DOHH2 (cell line): ENCODE measurements around the gene ATP1A3.

Source experiments
- H3F3A ChIP-seq: fragments of 200-600 bp; sonication (generic), shearing (Covaris generic); 2 replicates; pipeline ENCODE4 v1.6.0; 2016; ENCODE audit warnings: antibody characterized with exemption, mild to moderate bottlenecking; ENCODE audit not compliant: control insufficient read depth, insufficient read depth
- H3K27ac ChIP-seq: fragments of 200-600 bp; sonication (generic); 2 replicates; pipeline ENCODE4 v1.5.1; 2014; ENCODE audit warnings: low read depth, mild to moderate bottlenecking, low read length, moderate library complexity
- H3K27me3 ChIP-seq: fragments of 200-600 bp; sonication (generic); 2 replicates; pipeline ENCODE4 v1.6.1; 2014; ENCODE audit warnings: mild to moderate bottlenecking, low read length, mixed read lengths; ENCODE audit not compliant: control insufficient read depth
- H3K36me3 ChIP-seq: fragments of 200-600 bp; sonication (generic); 2 replicates; pipeline ENCODE4 v1.6.1; 2014; ENCODE audit warnings: mild to moderate bottlenecking, low read length, moderate library complexity, mixed read lengths; ENCODE audit not compliant: control insufficient read depth
- H3K4me1 ChIP-seq: fragments of 200-600 bp; sonication (generic); 2 replicates; pipeline ENCODE4 v1.6.1; 2014; ENCODE audit warnings: mild to moderate bottlenecking, low read length, mixed read lengths; ENCODE audit not compliant: control insufficient read depth
- H3K4me2 ChIP-seq: fragments of 200-600 bp; sonication (generic); 2 replicates; pipeline ENCODE4 v1.6.0; 2014; ENCODE audit warnings: mild to moderate bottlenecking, low read length, moderate library complexity
- H3K4me3 ChIP-seq: fragments of 200-600 bp; sonication (generic); 2 replicates; pipeline ENCODE4 v1.5.1; 2014; ENCODE audit warnings: mild to moderate bottlenecking, low read length, mixed read lengths
- H3K79me2 ChIP-seq: fragments of 200-600 bp; sonication (generic); 2 replicates; pipeline ENCODE4 v1.6.1; 2014; ENCODE audit warnings: mild to moderate bottlenecking, low read length, mixed read lengths; ENCODE audit not compliant: control insufficient read depth
- H3K9me2 ChIP-seq: fragments of 200-600 bp; sonication (generic); replicated peaks from 2 replicates; pipeline ENCODE4 v1.6.1; 2014; ENCODE audit warnings: mild to moderate bottlenecking, low read length, mixed read lengths; ENCODE audit not compliant: control insufficient read depth
- H3K9me3 ChIP-seq: fragments of 200-600 bp; sonication (generic); 2 replicates; pipeline ENCODE4 v1.6.1; 2014; ENCODE audit warnings: antibody characterized with exemption, low read length, mixed read lengths; ENCODE audit not compliant: control insufficient read depth, insufficient read depth
- H4K20me1 ChIP-seq: fragments of 200-600 bp; sonication (generic); 2 replicates; pipeline ENCODE4 v1.6.0; 2014; ENCODE audit warnings: low read depth, mild to moderate bottlenecking, antibody characterized with exemption, low read length, moderate library complexity; ENCODE audit not compliant: control insufficient read depth, insufficient read depth
- EZH2phosphoT487 ChIP-seq: fragments of 200-600 bp; sonication (generic); IDR thresholded peaks from 2 replicates; pipeline ENCODE4 v1.6.1; 2017; ENCODE audit warnings: borderline replicate concordance, mild to moderate bottlenecking, antibody characterized with exemption, low read length, moderate library complexity, mixed read lengths
- TF ChIP-seq, protein P1 (sequence below): fragments of 200-600 bp; sonication (generic); IDR thresholded peaks from one replicate; pipeline ENCODE4 v1.5.1; 2014; ENCODE audit warnings: antibody characterized with exemption, mild to moderate bottlenecking, low read depth, low read length; ENCODE audit not compliant: poor library complexity, severe bottlenecking

The ATP1A3 gene

DNA sequence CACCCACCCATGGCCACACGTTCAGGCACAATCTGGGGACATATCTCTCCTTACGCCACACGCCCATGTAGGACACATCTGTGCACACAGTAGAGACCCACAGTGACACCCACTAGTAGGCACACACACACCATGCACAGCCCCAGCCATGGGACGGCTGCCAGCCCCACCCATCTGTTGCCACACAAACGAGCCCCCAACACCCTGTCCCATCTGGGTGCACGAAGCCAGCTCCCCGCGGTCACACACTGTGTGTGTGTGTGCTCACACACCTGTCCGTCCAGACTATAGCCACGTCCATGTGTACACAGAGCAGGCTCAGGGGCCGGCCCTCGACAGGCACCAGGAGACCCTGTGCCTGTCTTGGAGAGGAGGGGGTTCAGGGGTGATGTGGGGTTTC is 76.4 kb downstream of the ATP1A3 start:
- no peaks in the 10 kb centered on the region for H3K9me3 ChIP-seq
- H3K27ac ChIP-seq, result no peak overlapping the region
- peaks cover 21% of the 10 kb centered on the region for H3K27me3 ChIP-seq
- H3K4me2 ChIP-seq, result no peak overlapping the region
- TF ChIP-seq, protein P1, sequence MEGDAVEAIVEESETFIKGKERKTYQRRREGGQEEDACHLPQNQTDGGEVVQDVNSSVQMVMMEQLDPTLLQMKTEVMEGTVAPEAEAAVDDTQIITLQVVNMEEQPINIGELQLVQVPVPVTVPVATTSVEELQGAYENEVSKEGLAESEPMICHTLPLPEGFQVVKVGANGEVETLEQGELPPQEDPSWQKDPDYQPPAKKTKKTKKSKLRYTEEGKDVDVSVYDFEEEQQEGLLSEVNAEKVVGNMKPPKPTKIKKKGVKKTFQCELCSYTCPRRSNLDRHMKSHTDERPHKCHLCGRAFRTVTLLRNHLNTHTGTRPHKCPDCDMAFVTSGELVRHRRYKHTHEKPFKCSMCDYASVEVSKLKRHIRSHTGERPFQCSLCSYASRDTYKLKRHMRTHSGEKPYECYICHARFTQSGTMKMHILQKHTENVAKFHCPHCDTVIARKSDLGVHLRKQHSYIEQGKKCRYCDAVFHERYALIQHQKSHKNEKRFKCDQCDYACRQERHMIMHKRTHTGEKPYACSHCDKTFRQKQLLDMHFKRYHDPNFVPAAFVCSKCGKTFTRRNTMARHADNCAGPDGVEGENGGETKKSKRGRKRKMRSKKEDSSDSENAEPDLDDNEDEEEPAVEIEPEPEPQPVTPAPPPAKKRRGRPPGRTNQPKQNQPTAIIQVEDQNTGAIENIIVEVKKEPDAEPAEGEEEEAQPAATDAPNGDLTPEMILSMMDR, result no peak
- no peak for TF ChIP-seq EZH2phosphoT487
- H4K20me1 ChIP-seq, result peaks cover 3% of the 10 kb centered on the region; the same call in 1 of the 2 replicates
- H3F3A ChIP-seq, result no peaks in the 10 kb centered on the region
- no peaks in the 10 kb centered on the region; the same call in 1 of the 2 replicates for H3K36me3 ChIP-seq
- peaks cover 8% of the 10 kb centered on the region; the same call in 1 of the 2 replicates for H3K79me2 ChIP-seq
- H3K4me3 ChIP-seq, result no peak overlapping the region
- no peaks in the 10 kb centered on the region for H3K9me2 ChIP-seq
- peaks cover 26% of the 10 kb centered on the region for H3K4me1 ChIP-seq
